SU-DHL-6 (cell line): ENCODE measurements around the gene PIEZO1.

ENCODE experiments used
- H2AFZ ChIP-seq: fragments of 200-600 bp; sonication (generic); 2 replicates; pipeline ENCODE4 v1.6.1; 2014; ENCODE audit warnings: low read depth, mild to moderate bottlenecking, moderate library complexity, mixed read lengths, antibody characterized with exemption, low read length; ENCODE audit not compliant: severe bottlenecking
- H3F3A ChIP-seq: fragments of 200-600 bp; shearing (Covaris generic); 2 replicates; pipeline ENCODE4 v1.6.0; 2016; ENCODE audit warnings: antibody characterized with exemption, mild to moderate bottlenecking; ENCODE audit not compliant: insufficient read depth
- H3K27ac ChIP-seq: fragments of 200-600 bp; sonication (generic); 2 replicates; pipeline ENCODE4 v1.5.1; 2016; ENCODE audit warnings: low read depth, mild to moderate bottlenecking, low read length, moderate library complexity, mixed read lengths
- H3K27me3 ChIP-seq: fragments of 200-600 bp; sonication (generic), shearing (Covaris generic); 2 replicates; pipeline ENCODE4 v1.6.0; 2014; ENCODE audit warnings: mild to moderate bottlenecking, low read length
- H3K36me3 ChIP-seq: fragments of 200-600 bp; sonication (generic); 2 replicates; pipeline ENCODE4 v1.6.1; 2014; ENCODE audit warnings: mild to moderate bottlenecking, low read length, mixed read lengths
- H3K4me2 ChIP-seq: fragments of 300-600, 200-600 bp; shearing (Covaris generic), sonication (generic); 2 replicates; pipeline ENCODE4 v1.6.0; 2014; ENCODE audit warnings: low read length, low read depth, mild to moderate bottlenecking; ENCODE audit not compliant: poor library complexity, severe bottlenecking
- H3K4me3 ChIP-seq: fragments of 200-600 bp; sonication (generic); 2 replicates; pipeline ENCODE4 v1.5.1; 2014; ENCODE audit warnings: antibody characterized with exemption, low read length, mild to moderate bottlenecking, mixed read lengths; ENCODE audit not compliant: insufficient read depth, poor library complexity, severe bottlenecking
- H3K79me2 ChIP-seq: fragments of 200-600 bp; sonication (generic); 2 replicates; pipeline ENCODE4 v1.6.1; 2014; ENCODE audit warnings: mild to moderate bottlenecking, low read length, moderate library complexity; ENCODE audit not compliant: insufficient read depth
- H3K9ac ChIP-seq: fragments of 200-600 bp; sonication (generic); 2 replicates; pipeline ENCODE4 v1.7.0; 2014; ENCODE audit warnings: mild to moderate bottlenecking, low read length
- H3K9me2 ChIP-seq: fragments of 200-600 bp; sonication (generic); replicated peaks from 2 replicates; pipeline ENCODE4 v1.6.1; 2014; ENCODE audit warnings: low read length; ENCODE audit not compliant: insufficient read depth
- H3K9me3 ChIP-seq: fragments of 200-600 bp; sonication (generic); 2 replicates; pipeline ENCODE4 v1.6.1; 2014; ENCODE audit warnings: low read length, mixed read lengths; ENCODE audit not compliant: insufficient read depth
- H4K20me1 ChIP-seq: fragments of 200-600 bp; sonication (generic); 2 replicates; pipeline ENCODE4 v1.6.1; 2014; ENCODE audit warnings: low read depth, mild to moderate bottlenecking, antibody characterized with exemption, low read length, moderate library complexity, mixed read lengths
- CTCF ChIP-seq: fragments of 200-600 bp; sonication (generic); IDR thresholded peaks from one replicate; pipeline ENCODE4 v1.5.1; 2017; ENCODE audit warnings: antibody characterized with exemption, mild to moderate bottlenecking, low read length, moderate library complexity; ENCODE audit not compliant: insufficient read depth, poor library complexity, severe bottlenecking
- EZH2phosphoT487 ChIP-seq: fragments of 200-600 bp; sonication (generic), shearing (Covaris generic); conservative IDR thresholded peaks from 2 replicates; pipeline ENCODE4 v1.6.1; 2018; ENCODE audit warnings: mild to moderate bottlenecking, antibody characterized with exemption, low read length, moderate library complexity, mixed read lengths

PIEZO1 gene

GRCh38 chr16:88778541-88779065 lies 6.4 kb downstream of the PIEZO1 start:
- no peaks in the 10 kb centered on the region for H4K20me1 ChIP-seq
- H3K27ac ChIP-seq: no peak overlapping the region

GRCh38 chr16:88778271-88778525 lies 6.8 kb downstream of the PIEZO1 start:
- Histone ChIP-seq H3K9ac (no peak overlapping the region), H4K20me1 (no peaks in the 10 kb centered on the region), H3K9me2 (no peaks in the 10 kb centered on the region), H3K27ac (no peak overlapping the region), H3K9me3 (no peaks in the 10 kb centered on the region), H3K36me3 (no peaks in the 10 kb centered on the region), H3K4me3 (no peak overlapping the region), H3F3A (no peaks in the 10 kb centered on the region), H3K27me3 (no peaks in the 10 kb centered on the region), H2AFZ (no peak overlapping the region), H3K4me2 (no peak overlapping the region), H3K79me2 (no peaks in the 10 kb centered on the region)
- no peak for TF ChIP-seq EZH2phosphoT487
- TF ChIP-seq CTCF: no peak

More at GRCh38 chr16:88778541-88779065, 6.4 kb downstream of the PIEZO1 start:
- Histone ChIP-seq H3K4me3 (no peak overlapping the region), H3K79me2 (no peaks in the 10 kb centered on the region), H3K9me2 (no peaks in the 10 kb centered on the region), H3F3A (no peaks in the 10 kb centered on the region), H3K27me3 (no peaks in the 10 kb centered on the region), H3K9ac (no peak overlapping the region), H2AFZ (no peak overlapping the region), H3K9me3 (no peaks in the 10 kb centered on the region), H3K4me2 (no peak overlapping the region), H3K36me3 (no peaks in the 10 kb centered on the region)
- no peak for TF ChIP-seq EZH2phosphoT487
- no peak for TF ChIP-seq CTCF

GRCh38 chr16:88777471-88778270 lies 7.3 kb downstream of the PIEZO1 start:
- Histone ChIP-seq H3K27me3 (no peaks in the 10 kb centered on the region), H4K20me1 (no peaks in the 10 kb centered on the region), H3K4me2 (no peak overlapping the region), H3K9me2 (no peaks in the 10 kb centered on the region), H3K4me3 (no peak overlapping the region), H3K36me3 (no peaks in the 10 kb centered on the region), H3K9ac (no peak overlapping the region), H3K9me3 (no peaks in the 10 kb centered on the region), H2AFZ (no peak overlapping the region), H3K27ac (no peak overlapping the region), H3K79me2 (no peaks in the 10 kb centered on the region), H3F3A (no peaks in the 10 kb centered on the region)
- TF ChIP-seq CTCF: no peak
- TF ChIP-seq EZH2phosphoT487: no peak
